HG03354 (cell line): ENCODE measurements around the gene CT45A1.
A peak's percentile ranks its signal among the peaks of the same experiment; 100 is the strongest.
"Not testable (repeated sequence)": the region's sequence is repeated elsewhere in the genome, so short reads cannot be mapped to it uniquely, and the experiment has no call there.

Experiments
- ATAC-seq: cut with Tn5 transposase; IDR thresholded peaks from one replicate; pipeline ENCODE4 v1.9.1; 2021; ENCODE audit warnings: mild to moderate bottlenecking; ENCODE audit not compliant: unreplicated experiment, poor library complexity, severe bottlenecking

CT45A1 gene, protein sequence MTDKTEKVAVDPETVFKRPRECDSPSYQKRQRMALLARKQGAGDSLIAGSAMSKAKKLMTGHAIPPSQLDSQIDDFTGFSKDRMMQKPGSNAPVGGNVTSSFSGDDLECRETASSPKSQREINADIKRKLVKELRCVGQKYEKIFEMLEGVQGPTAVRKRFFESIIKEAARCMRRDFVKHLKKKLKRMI

DNA sequence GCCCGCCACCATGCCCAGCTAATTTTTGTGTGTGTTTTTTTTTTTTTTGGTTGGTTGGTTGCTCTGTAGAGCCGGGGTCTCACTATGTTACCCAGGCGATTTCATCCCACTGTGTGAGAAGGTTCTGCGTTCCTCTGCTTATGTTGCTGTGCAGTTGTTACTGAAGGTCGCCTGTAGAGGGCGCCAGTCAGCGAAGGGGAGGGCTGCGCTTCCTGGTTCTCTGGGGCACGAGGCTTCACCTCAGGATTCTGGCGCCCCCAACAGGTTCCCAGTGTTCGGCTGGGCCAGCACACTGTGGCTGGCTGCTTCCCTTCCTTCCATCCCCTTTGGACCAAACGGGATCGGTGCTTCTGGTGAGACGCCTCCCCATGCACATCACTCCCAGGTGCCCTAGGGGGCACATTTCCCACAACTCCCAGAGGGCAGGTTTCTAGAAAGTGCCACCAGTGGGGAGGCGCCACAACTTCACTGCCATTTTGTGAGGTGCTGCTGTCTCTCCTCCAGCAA is at the start of gene CT45A1:
Gene CT45A1, plus strand, starts transcription at position 457 of the 507 bp plus-strand sequence. CDS start 5,302 bp downstream, outside the sequence.
- not testable (repeated sequence) for ATAC-seq

DNA sequence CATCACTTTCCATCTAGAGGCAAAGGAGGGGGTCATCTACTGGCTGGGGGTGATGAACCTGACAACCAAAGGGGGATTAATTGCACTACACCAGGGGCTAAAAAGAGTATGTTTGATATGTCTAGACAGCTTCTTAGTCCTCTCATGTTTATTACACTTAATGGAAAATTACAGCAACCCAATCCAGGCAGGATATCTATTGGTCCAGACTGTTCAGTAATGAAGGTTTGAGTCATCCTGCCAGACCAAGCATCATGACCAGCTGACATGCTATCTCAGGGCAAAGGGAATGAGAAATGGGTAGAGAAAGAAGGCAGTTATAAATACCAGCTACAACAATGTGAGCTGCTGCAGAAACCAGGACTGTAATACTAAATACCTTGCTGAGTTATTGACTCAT is 40.5 kb upstream of the CT45A1 start:
- ATAC-seq, result not testable (repeated sequence)

DNA sequence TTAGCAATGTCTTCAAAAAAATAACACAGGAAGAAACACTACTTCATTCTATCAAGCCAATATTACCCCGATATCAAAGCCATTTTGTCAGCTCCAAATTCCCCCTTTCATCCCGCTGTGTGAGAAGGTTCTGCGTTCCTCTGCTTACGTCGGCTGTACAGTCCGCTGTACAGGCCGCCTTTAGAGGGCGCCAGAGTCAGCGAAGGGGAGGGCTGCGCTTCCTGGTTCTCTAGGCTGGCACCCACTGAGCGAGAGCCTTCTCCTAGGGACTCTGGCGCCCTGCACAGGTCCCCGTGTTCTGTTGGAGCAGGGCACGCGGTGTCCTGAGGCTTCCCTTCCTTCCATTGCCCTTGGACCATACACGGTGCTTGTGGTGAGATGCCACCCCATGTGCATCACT is 25.3 kb upstream of the CT45A1 start:
- no peak for ATAC-seq

DNA sequence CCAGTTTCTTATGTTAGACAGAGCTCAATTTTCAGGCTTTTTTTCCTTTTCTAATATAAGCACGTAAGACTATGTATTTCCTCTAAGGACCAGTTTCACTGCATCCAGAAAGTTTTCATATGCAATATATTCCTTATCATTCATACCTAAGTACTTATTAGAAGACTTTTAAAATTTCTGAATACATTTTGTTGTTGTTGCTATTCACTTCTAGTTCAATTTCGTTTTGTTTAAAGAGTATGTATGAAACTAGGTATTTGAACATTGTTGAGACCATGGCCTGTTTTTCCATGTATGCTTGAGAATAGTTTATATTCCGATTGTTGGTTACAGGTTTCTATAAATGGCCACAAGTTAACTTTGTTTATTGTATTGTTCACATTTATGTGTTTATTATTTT is 18.0 kb upstream of the CT45A1 start:
- no peak for ATAC-seq

DNA sequence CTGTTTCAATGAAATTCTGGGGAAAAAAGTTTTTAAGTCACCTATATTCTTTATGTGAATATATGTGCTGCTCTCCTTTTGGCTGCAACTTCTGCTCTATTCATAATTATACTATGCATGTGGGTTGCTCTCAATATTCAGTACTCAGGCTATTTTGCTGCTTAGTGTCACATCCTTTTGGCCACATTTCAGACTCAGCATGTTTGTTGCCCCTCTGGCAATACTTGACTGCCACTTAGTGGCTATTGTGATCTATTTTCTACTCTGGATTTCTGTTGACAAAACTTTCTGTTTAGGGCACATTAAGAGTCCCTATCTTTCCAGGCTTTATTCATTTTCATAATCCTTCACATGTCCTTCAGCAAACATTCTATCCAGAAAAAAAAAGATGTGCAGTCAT is 15.8 kb upstream of the CT45A1 start:
- no peak for ATAC-seq

DNA sequence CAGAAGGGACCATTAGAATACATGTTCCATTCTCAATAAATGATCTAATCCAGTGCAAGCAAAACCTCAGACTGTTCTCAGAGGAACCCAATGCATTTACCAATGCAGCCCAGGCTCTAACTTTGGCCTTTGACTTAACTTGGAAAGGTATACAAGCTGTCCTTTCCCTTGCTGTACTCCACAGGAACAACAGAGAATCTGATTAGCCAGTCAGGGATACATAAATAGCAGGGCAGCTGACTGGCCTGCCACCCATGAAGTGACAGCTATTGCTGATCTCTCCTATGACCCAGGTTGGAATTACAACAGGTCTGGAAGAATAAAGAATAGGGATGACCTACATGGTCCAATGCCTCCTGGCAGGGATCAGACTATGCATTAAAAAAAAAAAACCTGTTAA is 14.5 kb upstream of the CT45A1 start:
- ATAC-seq, result no peak

DNA sequence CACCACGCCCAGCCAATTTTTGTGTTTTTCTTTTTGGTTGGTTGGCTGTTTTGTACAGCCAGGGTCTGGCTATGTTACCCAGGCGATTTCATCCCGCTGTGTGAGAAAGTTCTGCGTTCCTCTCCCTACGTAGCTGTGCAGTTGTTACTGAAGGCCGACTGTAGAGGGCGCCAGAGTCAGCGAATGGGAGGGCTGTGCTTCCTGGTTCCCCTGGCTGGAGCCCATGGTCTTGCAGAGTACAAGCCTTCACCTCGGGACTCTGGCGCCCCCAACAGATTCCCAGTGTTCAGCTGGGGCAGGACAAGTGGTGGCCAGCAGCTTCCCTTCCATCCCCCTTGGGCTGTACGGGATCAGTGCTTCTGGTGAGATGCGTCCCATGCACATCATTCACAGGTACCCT is 5.6 kb upstream of the CT45A1 start:
- ATAC-seq, result peak; percentile 77

DNA sequence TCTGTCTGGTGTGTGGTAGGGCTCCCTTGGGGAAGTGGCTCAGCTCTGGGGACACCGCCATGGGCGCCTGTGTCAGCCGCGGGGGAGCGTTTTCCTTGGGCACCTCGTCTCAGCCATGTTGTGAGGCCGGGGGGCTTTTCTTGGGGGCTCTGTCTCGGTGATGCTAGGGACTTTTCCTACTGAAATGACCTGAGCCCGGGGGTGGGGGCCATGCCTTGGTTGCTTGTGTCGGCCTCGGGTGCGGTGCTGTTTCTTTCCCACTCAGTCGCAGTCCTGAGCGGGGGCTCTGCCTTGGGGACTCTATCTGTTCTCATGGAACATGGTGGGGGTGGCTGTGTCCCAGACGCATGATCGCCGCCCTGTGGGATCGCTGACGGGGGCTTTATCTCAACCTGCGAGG is 356 bp downstream of the CT45A1 start:
- ATAC-seq, result no peak

DNA sequence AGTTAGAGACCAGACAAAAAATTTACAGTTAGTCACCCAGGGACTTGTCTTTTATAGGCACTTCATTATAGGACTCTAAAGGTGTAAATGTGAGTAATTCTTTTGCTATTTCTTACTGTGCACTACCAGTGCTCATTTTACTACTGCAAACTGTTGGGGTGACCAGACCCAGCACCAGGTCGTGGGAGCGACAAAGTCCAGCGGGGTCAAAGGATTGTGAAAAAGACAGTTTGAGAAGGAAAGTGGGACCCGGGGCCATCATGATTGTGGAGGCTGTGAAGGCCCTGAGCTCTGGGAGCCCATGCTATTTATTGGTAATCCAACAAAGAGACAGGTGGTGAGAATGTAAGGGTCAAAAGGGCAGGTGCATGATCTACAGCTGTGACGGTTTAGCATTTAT is 21.2 kb downstream of the CT45A1 start:
- not testable (repeated sequence) for ATAC-seq

DNA sequence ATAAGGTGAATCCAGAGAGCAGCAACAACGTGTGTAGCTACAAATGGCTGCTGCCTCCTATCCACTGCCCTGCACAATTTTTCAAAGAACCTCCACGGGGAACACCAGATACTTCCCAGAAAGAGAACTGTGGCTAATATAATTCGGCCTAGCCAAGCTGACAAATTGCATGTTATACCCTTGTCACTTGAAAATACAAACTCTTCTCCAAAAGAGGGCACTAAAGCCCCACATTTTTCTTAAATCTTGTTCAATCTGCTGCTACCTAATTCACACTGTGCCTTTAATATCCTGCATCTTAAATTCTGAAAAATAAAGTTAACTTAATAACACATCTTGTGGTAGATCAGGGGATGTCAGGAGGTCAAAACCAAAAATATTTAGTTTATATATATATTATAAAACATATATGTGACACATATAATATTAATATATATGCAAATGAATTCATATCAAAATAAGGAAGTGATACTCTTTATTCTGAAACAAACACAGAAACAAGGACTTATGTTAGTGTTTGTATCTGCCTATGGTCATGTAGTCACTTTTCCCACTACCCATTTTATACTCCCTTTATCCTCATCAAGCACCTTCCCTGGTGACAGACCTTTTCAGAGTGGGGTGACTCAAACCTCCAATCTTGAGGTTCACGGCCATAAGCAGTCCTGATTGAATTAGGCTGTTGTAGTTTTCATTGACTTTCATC is 24.1 kb downstream of the CT45A1 start:
- peak; percentile 56 for ATAC-seq

DNA sequence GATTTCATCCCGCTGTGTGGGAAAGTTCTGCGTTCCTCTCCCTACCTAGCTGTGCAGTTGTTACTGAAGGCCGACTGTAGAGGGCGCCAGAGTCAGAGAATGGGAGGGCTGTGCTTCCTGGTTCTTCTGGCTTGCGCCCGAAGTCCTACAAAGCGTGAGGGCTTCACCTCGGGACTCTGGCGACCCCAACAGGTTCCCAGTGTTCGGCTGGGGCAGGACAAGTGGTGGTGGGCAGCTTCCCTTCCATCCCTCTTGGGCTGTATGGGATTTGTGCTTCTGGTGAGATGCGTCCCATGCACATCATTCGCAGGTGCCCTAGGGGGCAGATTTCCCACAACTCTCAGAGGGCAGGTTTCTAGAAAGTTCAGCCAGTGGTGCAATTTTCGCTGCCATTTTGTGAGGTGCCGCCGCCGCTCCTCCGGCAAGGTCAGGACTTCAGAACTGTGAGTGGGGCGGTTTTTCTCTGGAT is 27.3 kb downstream of the CT45A1 start:
- peak; percentile 77 for ATAC-seq

DNA sequence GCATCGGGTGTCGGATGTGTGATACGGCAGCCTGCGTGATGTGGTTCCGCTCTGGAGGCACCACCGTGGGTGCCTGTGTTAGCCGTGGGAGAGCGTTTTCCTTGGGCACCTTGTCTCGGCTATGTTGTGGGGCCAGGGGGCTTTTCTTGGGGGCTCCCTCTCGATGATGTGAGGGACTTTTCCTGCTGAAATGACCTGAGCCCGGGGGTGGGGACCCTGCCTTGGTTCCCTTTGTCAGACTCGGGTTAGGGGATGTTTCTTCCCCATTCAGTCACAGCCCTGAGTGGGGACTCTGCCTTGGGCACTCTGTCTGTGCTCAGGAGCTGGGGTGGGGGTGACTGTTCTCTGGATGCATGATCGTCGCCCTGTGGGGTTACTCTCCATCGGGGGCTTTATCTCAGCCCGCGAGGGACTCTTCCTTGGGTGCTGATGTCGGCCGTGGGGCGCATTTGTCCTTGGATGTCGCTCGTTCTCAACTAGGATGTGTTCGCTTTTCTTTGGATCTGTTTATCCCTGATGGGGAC is 27.8 kb downstream of the CT45A1 start:
- no peak for ATAC-seq

DNA sequence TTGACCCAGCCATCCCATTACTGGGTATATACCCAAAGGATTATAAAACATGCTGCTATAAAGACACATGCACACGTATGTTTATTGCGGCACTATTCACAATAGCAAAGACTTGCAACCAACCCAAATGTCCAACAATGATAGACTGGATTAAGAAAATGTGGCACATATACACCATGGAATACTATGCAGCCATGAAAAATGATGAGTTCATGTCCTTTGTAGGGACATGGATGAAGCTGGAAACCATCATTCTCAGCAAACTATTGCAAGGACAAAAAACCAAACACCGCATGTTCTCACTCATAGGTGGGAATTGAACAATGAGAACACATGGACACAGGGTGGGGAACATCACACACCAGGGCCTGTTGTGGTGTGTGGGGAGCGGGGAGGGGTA is 31.3 kb downstream of the CT45A1 start:
- not testable (repeated sequence) for ATAC-seq

DNA sequence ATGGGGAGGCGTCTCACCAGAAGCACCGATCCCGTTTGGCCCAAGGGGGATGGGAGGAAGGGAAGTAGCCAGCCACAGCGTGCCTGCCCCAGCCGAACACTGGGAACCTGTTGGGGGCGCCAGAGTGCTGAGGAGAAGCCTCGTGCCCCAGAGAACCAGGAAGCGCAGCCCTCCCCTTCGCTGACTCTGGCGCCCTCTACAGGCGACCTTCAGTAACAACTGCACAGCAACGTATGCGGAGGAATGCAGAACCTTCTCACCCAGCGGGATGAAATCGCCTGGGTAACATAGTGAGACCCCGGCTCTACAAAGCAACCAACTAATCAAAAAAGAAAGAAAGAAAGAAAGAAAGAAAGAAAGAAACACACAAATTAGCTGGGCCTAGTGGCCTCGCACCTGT is 54.7 kb downstream of the CT45A1 start, which contains the start of gene CT45A3:
Gene CT45A3, minus strand, starts transcription at position 101 of the 400 bp plus-strand sequence. CDS start 3,747 bp downstream, outside the sequence.
- not testable (repeated sequence) for ATAC-seq
